Stimulated activated naive CD4-positive, alpha-beta T cell treated with Interleukin-2 at 50 U/mL for 16 hours (primary cell): ENCODE data around the gene PDXK.
A peak's percentile ranks its signal among the peaks of the same experiment; 100 is the strongest.

Experiments
- DNase-seq: peaks from one replicate; lab custom pipeline; 2025; lab: John Stamatoyannopoulos, UW

PDXK gene

GRCh38 chr21:43782431-43783097 is 63.6 kb downstream of the PDXK start:
- no peak for DNase-seq

DNA sequence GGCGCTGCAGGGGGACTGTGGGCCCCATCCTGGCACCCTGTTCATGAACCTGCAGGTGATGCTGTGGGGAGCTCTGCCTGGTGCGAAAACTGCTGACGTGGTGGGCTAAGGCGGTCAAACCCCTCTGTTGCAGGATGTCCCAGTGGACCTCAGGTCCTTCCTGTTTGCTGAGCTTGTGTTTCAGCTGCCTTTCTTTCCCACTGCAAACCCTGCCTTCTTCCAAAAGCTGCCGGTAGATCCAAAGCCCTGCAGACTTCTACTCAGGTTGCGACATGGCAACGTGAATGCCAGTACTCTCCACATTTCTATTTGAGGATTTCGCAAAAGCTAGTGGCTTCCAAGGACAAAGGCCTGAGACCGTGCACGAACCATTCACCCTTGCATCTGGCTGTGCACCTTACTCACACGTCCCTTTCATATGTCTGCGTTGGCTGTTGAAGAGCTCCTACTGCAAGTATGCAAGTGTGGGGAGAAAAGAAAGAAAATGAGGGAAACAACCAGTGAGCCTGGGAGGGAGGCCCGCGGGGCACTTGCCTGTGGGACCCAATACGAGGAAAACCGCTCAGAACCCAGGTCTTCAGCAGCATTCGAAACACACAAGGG is 64.3 kb downstream of the PDXK start:
- DNase-seq: no peak

DNA sequence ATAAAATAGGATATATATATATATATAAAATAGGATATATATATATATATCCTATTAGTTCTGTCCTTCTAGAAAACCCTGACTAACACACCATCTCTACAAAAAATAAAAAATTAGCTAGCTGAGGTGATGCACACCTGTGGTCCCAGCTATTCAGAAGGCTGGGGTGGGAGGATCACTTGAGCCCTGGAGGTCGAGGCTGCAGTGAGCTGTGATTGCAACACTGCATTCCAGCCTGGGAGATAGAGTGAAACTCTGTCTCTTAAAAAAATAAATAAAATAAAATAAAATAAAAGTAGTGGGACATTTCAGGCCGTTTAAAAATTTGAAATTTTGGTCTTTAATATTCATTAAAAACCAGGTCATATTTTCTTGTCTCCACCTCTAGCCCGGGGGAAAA is 66.2 kb downstream of the PDXK start:
- no peak for DNase-seq

DNA sequence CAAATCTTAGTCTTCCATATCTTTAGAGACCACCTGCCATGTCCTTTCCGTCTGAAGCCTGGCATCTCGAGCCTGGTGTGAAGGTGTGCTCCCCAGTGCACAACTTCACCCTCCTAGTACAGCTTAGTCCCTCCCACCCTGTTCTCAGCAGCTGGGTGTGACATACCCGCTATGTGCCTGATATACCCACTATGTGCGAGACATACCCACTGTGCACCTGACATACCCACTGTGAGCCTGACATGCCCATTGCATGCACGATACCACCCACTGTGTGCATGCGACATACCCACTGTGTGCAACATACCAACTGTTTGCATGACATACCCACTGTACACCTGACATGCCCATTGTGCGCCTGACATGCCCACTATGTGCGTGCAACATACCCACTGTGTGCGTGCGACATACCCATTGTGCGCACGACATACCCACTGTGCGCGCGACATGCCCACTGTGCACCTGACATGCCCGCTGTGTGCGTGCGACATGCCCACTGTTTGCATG is 67.4 kb downstream of the PDXK start:
- no peak for DNase-seq

DNA sequence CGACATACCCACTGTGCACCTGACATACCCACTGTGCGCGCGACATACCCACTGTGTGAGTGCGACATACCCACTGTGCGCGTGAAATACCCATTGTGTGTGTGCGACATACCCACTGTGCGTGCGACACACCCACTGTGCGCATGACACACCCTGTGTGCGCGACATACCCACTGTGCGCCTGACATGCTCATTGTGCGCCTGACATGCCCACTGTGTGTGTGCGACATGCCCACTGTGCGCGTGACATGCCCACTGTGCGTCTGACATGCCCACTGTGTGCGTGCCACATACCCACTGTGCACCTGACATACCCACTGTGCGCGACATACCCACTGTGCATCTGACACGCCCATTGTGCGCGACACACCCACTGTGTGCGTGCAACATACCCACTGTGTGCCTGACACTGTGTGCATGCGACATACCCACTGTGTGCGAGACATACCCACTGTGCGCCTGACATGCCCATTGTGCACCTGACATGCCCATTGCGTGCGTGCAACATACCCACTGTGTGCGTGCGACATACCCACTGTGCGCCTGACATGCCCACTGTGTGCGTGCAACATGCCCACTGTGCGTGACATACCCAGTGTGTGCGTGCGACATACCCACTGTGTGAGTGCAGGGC is 68.0 kb downstream of the PDXK start:
- DNase-seq: no peak

GRCh38 chr21:43789276-43790009 is 70.5 kb downstream of the PDXK start, which contains the start of gene RRP1:
RRP1 (plus strand) TSS chr21:43789577; CDS start chr21:43789630, 53 bp downstream.
- DNase-seq: peak; percentile 86

DNA sequence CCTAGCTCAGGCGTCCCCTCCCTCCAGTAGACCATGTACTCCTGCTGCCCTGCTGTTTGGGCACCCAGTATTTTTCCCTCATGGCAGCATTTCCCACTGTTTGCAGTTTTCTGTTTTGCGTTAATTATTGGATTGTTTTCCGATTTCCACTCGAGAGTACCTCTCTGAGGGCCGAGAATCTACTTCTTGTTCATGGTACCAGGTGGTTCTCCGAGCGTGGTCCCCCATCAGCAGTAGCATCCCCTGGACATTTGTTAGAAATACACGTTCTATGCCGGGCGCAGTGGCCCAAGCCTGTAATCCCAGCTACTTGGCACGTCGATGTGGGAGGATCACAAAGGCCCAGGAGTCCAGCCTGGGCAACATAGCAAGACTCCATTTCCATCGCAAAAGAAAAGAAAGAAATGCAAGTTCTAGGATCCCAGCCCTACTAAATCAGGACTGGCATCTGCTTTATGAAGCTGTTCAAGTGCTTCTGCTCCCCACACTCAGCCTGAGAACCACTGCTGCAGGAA is 71.1 kb downstream of the PDXK start:
- DNase-seq: no peak

GRCh38 chr21:43792406-43792805 is 73.5 kb downstream of the PDXK start:
- no peak for DNase-seq

- no peak for DNase-seq
These were observed 74.3 kb downstream of the PDXK start for GRCh38 chr21:43793243-43793642.

GRCh38 chr21:43794311-43794710 is 75.4 kb downstream of the PDXK start:
- DNase-seq: no peak

- no peak for DNase-seq
These were observed 75.9 kb downstream of the PDXK start for GRCh38 chr21:43794857-43795256.

- DNase-seq: no peak
These were observed 78.5 kb downstream of the PDXK start for GRCh38 chr21:43797415-43797814.

DNA sequence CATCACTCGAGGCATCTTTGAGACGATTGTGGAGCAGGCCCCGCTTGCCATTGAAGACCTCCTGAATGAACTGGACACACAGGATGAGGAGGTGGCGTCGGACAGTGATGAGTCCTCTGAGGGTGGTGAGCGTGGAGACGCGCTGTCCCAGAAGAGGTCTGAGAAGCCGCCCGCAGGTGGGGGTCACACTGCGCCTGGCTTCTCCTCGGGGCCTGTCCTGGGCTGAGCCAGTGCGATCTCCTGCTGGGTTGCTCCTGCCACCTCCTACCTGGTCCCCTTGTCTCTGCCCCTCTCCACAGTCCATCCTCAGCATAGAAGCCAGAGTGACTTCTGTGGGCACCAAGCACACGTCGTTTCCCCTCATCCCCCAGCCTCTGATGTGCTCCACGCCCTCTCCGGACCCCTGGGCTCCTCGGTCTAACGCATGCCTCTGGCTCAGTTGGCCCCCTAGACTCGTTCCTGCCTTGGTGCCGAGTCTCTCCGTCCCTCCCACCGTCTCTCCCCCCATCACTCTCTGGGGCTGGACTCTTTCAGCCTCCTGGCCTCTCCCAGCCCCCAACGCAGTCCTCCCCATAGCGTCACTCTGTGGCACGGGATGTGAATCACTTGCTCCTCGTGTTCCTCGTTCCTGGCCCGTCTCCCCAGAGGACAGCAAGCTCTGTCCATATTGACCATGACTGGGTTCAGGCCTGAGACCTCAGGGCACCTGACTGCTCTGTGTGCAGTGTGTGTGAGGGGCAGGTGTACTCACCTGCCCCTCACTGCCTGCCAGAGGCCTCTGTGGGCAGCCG is 79.2 kb downstream of the PDXK start:
- no peak for DNase-seq

DNA sequence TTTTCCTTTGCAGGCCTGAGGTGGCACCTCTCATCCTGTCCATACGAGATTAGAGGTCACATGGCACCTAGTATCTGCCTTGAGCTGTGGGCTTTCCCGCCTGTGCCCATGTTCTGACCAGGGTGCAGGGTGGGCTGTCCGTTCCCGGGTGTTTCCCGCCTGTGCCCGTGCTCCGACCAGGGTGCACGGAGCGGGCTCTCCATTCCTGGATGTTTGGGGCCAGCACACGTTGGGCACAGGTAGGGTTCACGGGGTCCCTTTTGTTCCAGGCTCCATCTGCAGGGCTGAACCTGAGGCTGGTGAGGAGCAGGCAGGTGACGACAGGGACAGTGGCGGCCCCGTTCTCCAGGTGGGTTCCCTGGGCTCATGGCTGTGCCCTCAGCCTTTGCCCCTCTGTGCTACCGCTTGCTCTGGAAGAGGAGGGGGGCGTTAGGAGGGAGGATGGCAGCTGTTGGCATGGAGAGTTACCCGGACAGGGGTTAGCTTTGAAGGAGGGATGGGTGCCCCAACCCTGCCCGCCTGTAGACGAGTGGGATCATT is 80.4 kb downstream of the PDXK start:
- no peak for DNase-seq

GRCh38 chr21:43800124-43800523 is 81.2 kb downstream of the PDXK start:
- DNase-seq: no peak

GRCh38 chr21:43800566-43800965 is 81.6 kb downstream of the PDXK start:
- no peak for DNase-seq

- DNase-seq: no peak
These were observed 82.3 kb downstream of the PDXK start for GRCh38 chr21:43801006-43801783.

GRCh38 chr21:43802713-43803313 is 83.9 kb downstream of the PDXK start:
- DNase-seq: no peak

- no peak for DNase-seq
These were observed 84.8 kb downstream of the PDXK start for GRCh38 chr21:43803558-43804300.
